Measurements from ENCODE around the gene XRCC6. TPM values are rescaled to one million over a fixed set of nuclear protein-coding genes. Genes with fewer than 3 reads are reported as not detected.

The XRCC6 gene
- total and polyA plus RNA-seq, 2 of the 13 experiments (the other 11 are each of a cell fraction or from before 2014, with no cell fraction given): 124 to 625 TPM

DNA sequence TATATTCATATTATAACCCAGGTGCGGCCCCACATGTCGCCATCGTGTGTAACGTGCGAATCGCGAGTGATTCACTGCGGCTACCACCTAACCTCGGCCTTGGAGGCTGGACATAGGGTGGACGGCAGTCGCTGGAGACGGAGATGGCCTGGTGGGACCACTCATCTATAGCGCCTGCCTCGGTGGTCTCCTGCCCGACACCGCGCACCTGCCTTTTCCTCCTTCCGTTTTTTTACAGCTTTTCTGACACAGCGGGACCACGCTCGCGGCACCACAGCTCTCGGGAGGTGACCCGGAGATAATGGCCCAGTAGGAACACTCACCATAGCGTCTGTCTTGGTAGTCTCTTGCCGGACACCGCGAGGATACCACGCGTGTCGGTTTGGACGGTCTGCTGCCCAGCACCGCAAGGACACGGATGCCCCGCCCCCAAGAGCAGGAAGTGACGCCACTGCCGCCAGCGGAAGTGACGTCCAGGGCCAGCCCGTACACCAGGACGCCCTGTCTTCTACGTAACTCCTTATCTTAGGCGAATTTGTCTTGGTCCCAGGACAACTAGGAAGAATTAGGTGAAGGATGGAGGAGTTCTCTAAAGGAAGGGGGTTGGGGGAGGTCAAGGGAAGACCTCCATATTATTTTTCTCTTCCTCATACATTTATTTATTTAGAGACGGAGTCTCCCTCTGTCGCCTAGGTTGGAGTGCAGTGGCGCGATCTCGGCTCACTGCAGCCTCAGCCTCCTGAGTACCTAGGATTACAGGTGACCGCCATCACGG lies 61.1 kb downstream of the XRCC6 start (continued):
- TF ChIP-seq, protein P1, sequence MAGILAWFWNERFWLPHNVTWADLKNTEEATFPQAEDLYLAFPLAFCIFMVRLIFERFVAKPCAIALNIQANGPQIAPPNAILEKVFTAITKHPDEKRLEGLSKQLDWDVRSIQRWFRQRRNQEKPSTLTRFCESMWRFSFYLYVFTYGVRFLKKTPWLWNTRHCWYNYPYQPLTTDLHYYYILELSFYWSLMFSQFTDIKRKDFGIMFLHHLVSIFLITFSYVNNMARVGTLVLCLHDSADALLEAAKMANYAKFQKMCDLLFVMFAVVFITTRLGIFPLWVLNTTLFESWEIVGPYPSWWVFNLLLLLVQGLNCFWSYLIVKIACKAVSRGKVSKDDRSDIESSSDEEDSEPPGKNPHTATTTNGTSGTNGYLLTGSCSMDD (CRISPR knock-in tag; IDR thresholded peaks at IDR 0.05): no peak
- TF ChIP-seq EHMT2 (IDR thresholded peaks at IDR 0.05; ENCODE audit: borderline replicate concordance, low read depth, low read length): no peak
- peak; percentile 59 for TF ChIP-seq RBM39 (IDR thresholded peaks at IDR 0.05; ENCODE audit: low read depth, low read length, poor library complexity, severe bottlenecking)
- peak; percentile 62; the same call in 1 of the 2 replicates for TF ChIP-seq ZNF33B (CRISPR knock-in tag; IDR thresholded peaks at IDR 0.05)
- TF ChIP-seq ATF1 (CRISPR knock-in tag; IDR thresholded peaks at IDR 0.05): peak; percentile 95
- TF ChIP-seq SETDB1 (CRISPR knock-in tag; IDR thresholded peaks at IDR 0.05; ENCODE audit: borderline replicate concordance): no peak
- TF ChIP-seq SOX6 (IDR thresholded peaks at IDR 0.05): no peak
- TF ChIP-seq SOX6 (CRISPR knock-in tag; IDR thresholded peaks at IDR 0.05): no peak
- TF ChIP-seq ZNF326 (CRISPR knock-in tag; IDR thresholded peaks at IDR 0.05; ENCODE audit: borderline replicate concordance): no peak; the same call in 1 of the 2 replicates
- no peak for TF ChIP-seq FIP1L1 (IDR thresholded peaks at IDR 0.05; ENCODE audit: borderline replicate concordance, insufficient read depth, low read depth, low read length)
- no peak for TF ChIP-seq JARID2 (CRISPR knock-in tag; IDR thresholded peaks at IDR 0.05; ENCODE audit: insufficient replicate concordance)
- TF ChIP-seq, protein P2, sequence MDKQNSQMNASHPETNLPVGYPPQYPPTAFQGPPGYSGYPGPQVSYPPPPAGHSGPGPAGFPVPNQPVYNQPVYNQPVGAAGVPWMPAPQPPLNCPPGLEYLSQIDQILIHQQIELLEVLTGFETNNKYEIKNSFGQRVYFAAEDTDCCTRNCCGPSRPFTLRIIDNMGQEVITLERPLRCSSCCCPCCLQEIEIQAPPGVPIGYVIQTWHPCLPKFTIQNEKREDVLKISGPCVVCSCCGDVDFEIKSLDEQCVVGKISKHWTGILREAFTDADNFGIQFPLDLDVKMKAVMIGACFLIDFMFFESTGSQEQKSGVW (CRISPR knock-in tag; IDR thresholded peaks at IDR 0.05; ENCODE audit: borderline replicate concordance): no peak
- TF ChIP-seq HNRNPUL1 (IDR thresholded peaks at IDR 0.05; ENCODE audit: low read depth, low read length): no peak
- 0 out of 2 replicates have a peak, but pooled peaks have one; percentile 41 for TF ChIP-seq SMAD3 (CRISPR knock-in tag; IDR thresholded peaks at IDR 0.05)
- no peak; the same call in 1 of the 2 replicates for TF ChIP-seq BRD4 (CRISPR knock-in tag; IDR thresholded peaks at IDR 0.05)
- no peak for TF ChIP-seq MTF2 (CRISPR knock-in tag; IDR thresholded peaks at IDR 0.05; ENCODE audit: borderline replicate concordance)
- no peak for TF ChIP-seq SIX4 (CRISPR knock-in tag; IDR thresholded peaks at IDR 0.05)
- no peak for TF ChIP-seq ZSCAN20 (CRISPR knock-in tag; IDR thresholded peaks at IDR 0.05; ENCODE audit: borderline replicate concordance)
- TF ChIP-seq, protein P3, sequence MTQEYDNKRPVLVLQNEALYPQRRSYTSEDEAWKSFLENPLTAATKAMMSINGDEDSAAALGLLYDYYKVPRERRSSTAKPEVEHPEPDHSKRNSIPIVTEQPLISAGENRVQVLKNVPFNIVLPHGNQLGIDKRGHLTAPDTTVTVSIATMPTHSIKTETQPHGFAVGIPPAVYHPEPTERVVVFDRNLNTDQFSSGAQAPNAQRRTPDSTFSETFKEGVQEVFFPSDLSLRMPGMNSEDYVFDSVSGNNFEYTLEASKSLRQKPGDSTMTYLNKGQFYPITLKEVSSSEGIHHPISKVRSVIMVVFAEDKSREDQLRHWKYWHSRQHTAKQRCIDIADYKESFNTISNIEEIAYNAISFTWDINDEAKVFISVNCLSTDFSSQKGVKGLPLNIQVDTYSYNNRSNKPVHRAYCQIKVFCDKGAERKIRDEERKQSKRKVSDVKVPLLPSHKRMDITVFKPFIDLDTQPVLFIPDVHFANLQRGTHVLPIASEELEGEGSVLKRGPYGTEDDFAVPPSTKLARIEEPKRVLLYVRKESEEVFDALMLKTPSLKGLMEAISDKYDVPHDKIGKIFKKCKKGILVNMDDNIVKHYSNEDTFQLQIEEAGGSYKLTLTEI (CRISPR knock-in tag; conservative IDR thresholded peaks at IDR 0.05): no peak
- TF ChIP-seq PAF1 (CRISPR knock-in tag; IDR thresholded peaks at IDR 0.05): no peak
- TF ChIP-seq, protein P4, sequence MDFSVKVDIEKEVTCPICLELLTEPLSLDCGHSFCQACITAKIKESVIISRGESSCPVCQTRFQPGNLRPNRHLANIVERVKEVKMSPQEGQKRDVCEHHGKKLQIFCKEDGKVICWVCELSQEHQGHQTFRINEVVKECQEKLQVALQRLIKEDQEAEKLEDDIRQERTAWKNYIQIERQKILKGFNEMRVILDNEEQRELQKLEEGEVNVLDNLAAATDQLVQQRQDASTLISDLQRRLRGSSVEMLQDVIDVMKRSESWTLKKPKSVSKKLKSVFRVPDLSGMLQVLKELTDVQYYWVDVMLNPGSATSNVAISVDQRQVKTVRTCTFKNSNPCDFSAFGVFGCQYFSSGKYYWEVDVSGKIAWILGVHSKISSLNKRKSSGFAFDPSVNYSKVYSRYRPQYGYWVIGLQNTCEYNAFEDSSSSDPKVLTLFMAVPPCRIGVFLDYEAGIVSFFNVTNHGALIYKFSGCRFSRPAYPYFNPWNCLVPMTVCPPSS (IDR thresholded peaks at IDR 0.05): no peak
- no peak for TF ChIP-seq JDP2 (CRISPR knock-in tag; IDR thresholded peaks at IDR 0.05; ENCODE audit: borderline replicate concordance)
- TF ChIP-seq, protein P5, sequence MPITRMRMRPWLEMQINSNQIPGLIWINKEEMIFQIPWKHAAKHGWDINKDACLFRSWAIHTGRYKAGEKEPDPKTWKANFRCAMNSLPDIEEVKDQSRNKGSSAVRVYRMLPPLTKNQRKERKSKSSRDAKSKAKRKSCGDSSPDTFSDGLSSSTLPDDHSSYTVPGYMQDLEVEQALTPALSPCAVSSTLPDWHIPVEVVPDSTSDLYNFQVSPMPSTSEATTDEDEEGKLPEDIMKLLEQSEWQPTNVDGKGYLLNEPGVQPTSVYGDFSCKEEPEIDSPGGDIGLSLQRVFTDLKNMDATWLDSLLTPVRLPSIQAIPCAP (CRISPR knock-in tag; IDR thresholded peaks at IDR 0.05; ENCODE audit: low read depth): no peak
- TF ChIP-seq ZMYM2 (CRISPR knock-in tag; IDR thresholded peaks at IDR 0.05): no peak
- TF ChIP-seq ZNF350 (CRISPR knock-in tag; IDR thresholded peaks at IDR 0.05; ENCODE audit: borderline replicate concordance, low read depth): peak; percentile 73; the same call in 1 of the 2 replicates
